Fibroblast of lung (primary cell): Measurements from ENCODE around the gene VN1R2.
"Not testable (repeated sequence)": the region's sequence is repeated elsewhere in the genome, so short reads cannot be mapped to it uniquely, and the experiment has no call there.

Experiments used
- CTCF ChIP-seq, 2 donors: IDR thresholded peaks in 1 of 2; conservative IDR thresholded peaks in 1 of 2; 1 replicate in 1 of 2; 2 replicates in 1 of 2; pipeline ENCODE4 v1.5.1; 2011 to 2012; ENCODE audit warnings: low read length in 2 of 2, control low read depth in 1 of 2, inconsistent platforms in 1 of 2, low read depth in 1 of 2, mild to moderate bottlenecking in 1 of 2
- EZH2 ChIP-seq: IDR thresholded peaks from 2 replicates; pipeline ENCODE4 v1.5.1; 2012; ENCODE audit warnings: low read length, control low read depth, mild to moderate bottlenecking; ENCODE audit errors: missing control alignments

GRCh38 chr19:53222716-53223115, 35.4 kb upstream of the VN1R2 start:
- TF ChIP-seq CTCF (conservative IDR thresholded peaks at IDR 0.05 in 1 of 2, IDR thresholded peaks at IDR 0.05 in 1 of 2; ENCODE audit: low read depth in 1 of 2, low read length in 2 of 2); EZH2: not testable (repeated sequence)
